ENCODE results near the gene KRT15. TPM values are rescaled to one million over a fixed set of nuclear protein-coding genes. Genes with fewer than 3 reads are reported as not detected.

Gene KRT15
- total and polyA plus RNA-seq, 7 donors = 5.4 to 10.3 (median 9.2) TPM; not detected in 4

DNA sequence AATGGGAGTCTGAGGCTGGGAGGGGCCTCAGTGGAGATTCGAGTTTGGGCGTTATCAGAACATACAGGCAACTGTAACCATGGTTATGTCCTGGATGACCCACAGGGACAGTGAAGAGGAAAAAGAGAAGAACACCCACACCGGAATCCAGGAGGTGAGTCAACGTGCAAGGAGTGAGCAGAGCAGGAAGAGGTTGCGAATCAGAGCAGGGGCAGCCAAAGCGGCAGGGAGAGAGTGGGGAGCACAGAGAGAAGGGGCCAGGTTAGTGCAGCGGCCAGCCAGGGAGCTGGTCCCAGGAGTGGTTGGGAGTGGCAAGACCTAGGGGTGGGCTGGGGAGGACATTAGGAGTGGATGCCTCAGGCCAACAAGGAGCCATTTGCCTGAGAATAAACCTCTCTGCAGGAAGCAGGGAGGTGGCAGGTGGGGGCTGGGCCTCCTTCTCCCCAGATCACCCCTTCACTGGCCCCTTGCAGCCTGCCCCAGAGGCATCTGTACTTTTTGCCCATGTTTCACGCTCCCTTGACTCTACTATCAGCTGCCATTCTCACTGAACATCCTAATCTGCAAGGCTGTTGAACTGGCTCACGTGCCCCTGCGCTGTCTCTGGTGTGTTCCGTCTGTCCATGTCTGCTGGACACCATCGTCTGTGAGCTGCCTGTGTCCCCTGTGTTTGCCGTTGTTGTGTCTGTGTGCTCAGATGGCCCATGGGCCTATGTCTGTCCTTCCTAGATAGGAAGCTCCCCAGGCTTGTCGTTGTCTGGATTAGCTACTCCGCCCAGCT is 18.4 kb downstream of the KRT15 start:
- Histone ChIP-seq H3K4me1 (peaks cover 0 to 16% (median 6%) of the 10 kb centered on the region in 4 donors), H3K27me3 (no peaks in the 10 kb centered on the region), H3K27ac (no peak overlapping the region), H3K9me3 (no peaks in the 10 kb centered on the region), H3K4me3 (no peak overlapping the region), H3K36me3 (no peaks in the 10 kb centered on the region)
- TF ChIP-seq, protein P1, sequence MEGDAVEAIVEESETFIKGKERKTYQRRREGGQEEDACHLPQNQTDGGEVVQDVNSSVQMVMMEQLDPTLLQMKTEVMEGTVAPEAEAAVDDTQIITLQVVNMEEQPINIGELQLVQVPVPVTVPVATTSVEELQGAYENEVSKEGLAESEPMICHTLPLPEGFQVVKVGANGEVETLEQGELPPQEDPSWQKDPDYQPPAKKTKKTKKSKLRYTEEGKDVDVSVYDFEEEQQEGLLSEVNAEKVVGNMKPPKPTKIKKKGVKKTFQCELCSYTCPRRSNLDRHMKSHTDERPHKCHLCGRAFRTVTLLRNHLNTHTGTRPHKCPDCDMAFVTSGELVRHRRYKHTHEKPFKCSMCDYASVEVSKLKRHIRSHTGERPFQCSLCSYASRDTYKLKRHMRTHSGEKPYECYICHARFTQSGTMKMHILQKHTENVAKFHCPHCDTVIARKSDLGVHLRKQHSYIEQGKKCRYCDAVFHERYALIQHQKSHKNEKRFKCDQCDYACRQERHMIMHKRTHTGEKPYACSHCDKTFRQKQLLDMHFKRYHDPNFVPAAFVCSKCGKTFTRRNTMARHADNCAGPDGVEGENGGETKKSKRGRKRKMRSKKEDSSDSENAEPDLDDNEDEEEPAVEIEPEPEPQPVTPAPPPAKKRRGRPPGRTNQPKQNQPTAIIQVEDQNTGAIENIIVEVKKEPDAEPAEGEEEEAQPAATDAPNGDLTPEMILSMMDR (IDR thresholded peaks at IDR 0.05) = no peak
- TF ChIP-seq EP300 (IDR thresholded peaks at IDR 0.05) = no peak
- no peak for TF ChIP-seq POLR2AphosphoS5 (IDR thresholded peaks at IDR 0.05)
- no peak for TF ChIP-seq POLR2A (IDR thresholded peaks at IDR 0.05)
- WGBS, 2 donors = 75 to 78% methylated on average over 15 of the region's 15 CpGs
- no peak for DNase-seq
- intact Hi-C loops (cut with DNase I) = no loop called here

DNA sequence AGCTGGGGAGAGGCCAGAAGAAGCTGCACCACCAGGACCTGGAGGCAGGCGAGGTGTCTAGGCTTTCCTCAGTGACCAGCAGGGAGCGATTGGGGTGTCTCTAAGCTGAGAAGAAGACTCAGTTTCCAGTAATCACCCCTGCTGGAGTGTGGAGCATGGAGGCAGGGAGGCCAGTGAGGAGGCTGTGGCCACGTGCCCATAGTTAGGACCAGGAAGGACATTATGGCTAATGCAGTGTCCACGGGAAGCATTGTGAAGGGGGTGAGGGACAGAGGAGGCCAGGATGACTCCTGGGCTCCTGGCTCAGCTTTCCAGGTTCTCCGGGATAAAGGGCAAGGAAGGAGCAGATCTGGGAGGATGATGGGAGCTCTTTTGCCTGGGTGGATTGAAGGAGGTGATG is 19.0 kb downstream of the KRT15 start:
- peaks cover 0 to 12% (median 6%) of the 10 kb centered on the region in 4 donors for H3K4me1 ChIP-seq
- no peaks in the 10 kb centered on the region for H3K9me3 ChIP-seq
- no peak overlapping the region for H3K27ac ChIP-seq
- no peak overlapping the region for H3K4me3 ChIP-seq
- no peaks in the 10 kb centered on the region for H3K36me3 ChIP-seq
- DNase-seq = no peak
- intact Hi-C loops (cut with DNase I) = no loop called here
- WGBS, 2 donors = 81 to 86% methylated on average over 5 of the region's 5 CpGs
- H3K27me3 ChIP-seq = no peaks in the 10 kb centered on the region
- no peak for TF ChIP-seq POLR2A (IDR thresholded peaks at IDR 0.05)
- no peak for TF ChIP-seq POLR2AphosphoS5 (IDR thresholded peaks at IDR 0.05)
- TF ChIP-seq, protein P1 (IDR thresholded peaks at IDR 0.05) = no peak
- TF ChIP-seq EP300 (IDR thresholded peaks at IDR 0.05) = no peak

DNA sequence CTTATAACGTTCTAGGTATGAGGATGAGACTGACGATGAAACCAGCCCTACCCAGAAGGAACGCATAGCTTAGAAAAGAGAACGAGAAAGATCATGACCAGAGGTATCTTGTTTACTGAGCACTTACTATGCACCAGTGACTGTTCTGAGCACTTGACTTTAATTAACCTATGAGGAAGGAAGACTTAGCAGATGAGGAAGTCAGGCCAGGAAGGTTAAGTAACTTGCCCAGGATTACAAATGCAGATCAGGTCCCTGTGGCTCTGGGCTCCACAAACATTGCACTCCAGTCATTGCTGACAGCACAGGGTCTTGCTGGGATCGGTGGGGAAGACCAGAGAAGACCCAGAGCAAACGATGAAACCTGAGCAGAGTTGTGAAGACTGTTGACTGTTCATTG is 20.4 kb downstream of the KRT15 start:
- no peak overlapping the region for H3K27ac ChIP-seq
- intact Hi-C loops (cut with DNase I) = no loop called here
- TF ChIP-seq, protein P1 (IDR thresholded peaks at IDR 0.05) = no peak
- TF ChIP-seq POLR2A (IDR thresholded peaks at IDR 0.05) = no peak
- no peak for TF ChIP-seq EP300 (IDR thresholded peaks at IDR 0.05)
- no peak for TF ChIP-seq POLR2AphosphoS5 (IDR thresholded peaks at IDR 0.05)
- H3K9me3 ChIP-seq = no peaks in the 10 kb centered on the region
- no peak overlapping the region for H3K4me3 ChIP-seq
- WGBS, 2 donors = 68% methylated on average over 6 of the region's 6 CpGs
- H3K36me3 ChIP-seq = no peaks in the 10 kb centered on the region
- no peaks in the 10 kb centered on the region for H3K27me3 ChIP-seq
- H3K4me1 ChIP-seq = no peaks in the 10 kb centered on the region
- DNase-seq = no peak

DNA sequence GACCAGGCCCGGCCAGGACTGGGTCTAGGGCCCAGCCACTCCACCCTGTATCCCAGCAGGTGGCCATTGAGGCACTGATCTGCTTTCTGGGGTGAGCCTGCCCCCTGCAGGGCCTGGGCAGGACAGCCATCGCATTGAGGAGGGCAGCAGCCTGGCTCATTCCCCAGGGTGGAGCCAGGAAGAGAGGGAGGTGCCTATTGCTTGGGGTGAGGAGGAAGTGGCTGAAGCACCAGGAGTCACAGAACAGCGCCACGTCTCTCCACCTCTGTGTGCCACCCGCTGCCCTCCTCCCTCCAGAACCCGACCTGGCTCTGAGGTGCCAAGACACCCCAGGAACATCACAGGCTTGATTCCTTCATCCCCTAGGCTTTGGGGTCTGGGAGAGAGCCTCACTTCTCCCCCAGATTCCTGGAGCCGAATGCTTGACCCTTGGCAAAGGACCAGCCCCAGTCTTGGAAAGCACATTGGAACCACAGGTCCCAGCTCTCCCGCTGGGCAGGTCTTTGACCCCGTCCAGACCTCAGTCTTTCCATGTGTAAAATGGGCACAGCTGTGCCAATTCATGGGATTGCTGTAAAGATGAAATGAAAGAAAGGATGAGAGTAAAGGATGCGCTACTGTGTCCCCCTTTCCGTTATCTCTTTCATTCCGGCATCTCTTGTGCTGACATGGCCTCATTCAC is 21.7 kb downstream of the KRT15 start:
- 29 to 52% methylated on average over 12 of the region's 12 CpGs for WGBS, 2 donors
- TF ChIP-seq, protein P1 (IDR thresholded peaks at IDR 0.05) = peak in 1 of 4 experiments; percentile 59
- no peak for TF ChIP-seq POLR2A (IDR thresholded peaks at IDR 0.05)

More for the DNA sequence above, 21.7 kb downstream of the KRT15 start:
- Histone ChIP-seq H3K4me3 (no peak overlapping the region), H3K4me1 (no peaks in the 10 kb centered on the region), H3K36me3 (no peaks in the 10 kb centered on the region), H3K27me3 (no peaks in the 10 kb centered on the region), H3K27ac (no peak overlapping the region), H3K9me3 (no peaks in the 10 kb centered on the region)
- no peak for DNase-seq
- intact Hi-C loops (cut with DNase I) = no loop called here
